Uterus (tissue), 2 donors: ENCODE measurements around the gene FFAR4.
A peak's percentile ranks its signal among the peaks of the same experiment; 100 is the strongest.

ENCODE experiments used
- CTCF ChIP-seq, 4 experiments: fragments of 200-600 bp in 2 of 4; fragments of 450-650 bp in 2 of 4; sonication (generic) in 2 of 4; IDR thresholded peaks; one replicate each; pipeline ENCODE4 v1.5.1; 2016 to 2019; ENCODE audit warnings: antibody characterized with exemption in 4 of 4, mild to moderate bottlenecking in 2 of 4, moderate library complexity in 1 of 4
- POLR2A ChIP-seq, 2 donors: fragments of 450-650 bp; IDR thresholded peaks; one replicate each; pipeline ENCODE4 v1.6.1; 2016; ENCODE audit warnings: antibody characterized with exemption in 2 of 2, mild to moderate bottlenecking in 1 of 2, moderate library complexity in 1 of 2

- TF ChIP-seq CTCF (IDR thresholded peaks at IDR 0.05) (peak; percentile 31 to 47 (median 32)), POLR2A (IDR thresholded peaks at IDR 0.05) (no peak)
Observed at GRCh38 chr10:93554760-93555432, 11.6 kb upstream of the FFAR4 start.
